Activated CD4-positive, alpha-beta memory T cell treated with anti-CD3 and anti-CD28 coated beads for 36 hours (primary cell): ENCODE results near the gene PTGDR2. TPM values are rescaled to one million over a fixed set of nuclear protein-coding genes. Genes with fewer than 3 reads are reported as not detected.

Source experiments
- CTCF ChIA-PET: fragments of 350-600 bp; sonication (Branson Sonifier 250); formaldehyde crosslinking; loops from one replicate; lab custom pipeline; 2021; ENCODE audit warnings: antibody characterized with exemption, inconsistent platforms; lab: Charles Lee
- POLR2A ChIA-PET: fragments of 350-600 bp; sonication (Branson Sonifier 250); formaldehyde crosslinking; loops from one replicate; lab custom pipeline; 2021; ENCODE audit warnings: antibody characterized with exemption; lab: Charles Lee
- DNase-seq: peaks from one replicate; pipeline ENCODE4 v3.0.0-alpha.2; 2020
- H3K27ac Mint-ChIP-seq: one replicate; pipeline ENCODE4 v1.8.0; 2021; ENCODE audit warnings: mixed read lengths
- H3K27me3 Mint-ChIP-seq: one replicate; pipeline ENCODE4 v1.8.0; 2021; ENCODE audit warnings: mixed read lengths
- H3K36me3 Mint-ChIP-seq: one replicate; pipeline ENCODE4 v1.8.0; 2021; ENCODE audit warnings: mixed read lengths
- H3K4me1 Mint-ChIP-seq: one replicate; pipeline ENCODE4 v1.8.0; 2021; ENCODE audit warnings: low read depth, mixed read lengths
- H3K4me3 Mint-ChIP-seq: one replicate; pipeline ENCODE4 v1.8.0; 2021; ENCODE audit warnings: mild to moderate bottlenecking, mixed read lengths
- H3K9me3 Mint-ChIP-seq: one replicate; pipeline ENCODE4 v1.8.0; 2021; ENCODE audit warnings: mixed read lengths
- intact Hi-C: fragments of 100-400 bp; cut with micrococcal nuclease; formaldehyde crosslinking; loops from one replicate; pipeline ENCODE4 v1.15.1; 2023
- total RNA-seq, 2 experiments: library from RNA; stranded (reverse); gene quantifications; one replicate each; pipeline ENCODE4 v1.2.3, GENCODE V29; 2021

PTGDR2 gene
- total RNA-seq, 2 experiments from 2014 or later = 0.33 to 0.36 TPM

GRCh38 chr11:60810569-60810968 is 45.2 kb downstream of the PTGDR2 start:
- no peaks in the 10 kb centered on the region for H3K36me3 Mint-ChIP-seq
- H3K4me1 Mint-ChIP-seq = no peaks in the 10 kb centered on the region
- H3K27ac Mint-ChIP-seq = no peak overlapping the region
- peaks cover 2% of the 10 kb centered on the region for H3K9me3 Mint-ChIP-seq
- POLR2A ChIA-PET = no interaction called here
- intact Hi-C loops = no loop called here
- CTCF ChIA-PET = no interaction called here
- H3K4me3 Mint-ChIP-seq = no peak overlapping the region
- no peak for DNase-seq
- H3K27me3 Mint-ChIP-seq = peaks cover 16% of the 10 kb centered on the region

- intact Hi-C loops = no loop called here
- ChIA-PET POLR2A (no interaction called here), CTCF (no interaction called here)
These were observed 45.6 kb downstream of the PTGDR2 start for GRCh38 chr11:60810151-60810550.

DNA sequence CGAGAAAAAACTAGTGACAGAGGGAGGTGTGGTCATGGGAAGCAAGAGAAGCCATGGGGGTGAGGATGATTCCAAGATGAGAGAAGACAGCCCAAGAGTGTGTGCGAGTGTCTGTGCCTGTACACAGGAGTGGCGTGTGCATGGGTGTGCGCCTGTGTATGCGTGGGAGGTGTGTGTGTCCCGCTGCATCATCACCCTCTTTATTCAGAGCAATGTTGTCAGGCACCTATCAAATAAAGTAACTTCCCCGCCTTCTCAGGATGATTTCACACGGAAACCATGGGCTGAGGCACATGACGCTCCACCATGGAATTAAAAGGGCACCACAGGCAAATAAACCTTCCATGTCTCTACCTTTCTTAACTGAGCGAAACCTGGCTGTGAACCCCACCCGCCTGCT is 46.1 kb downstream of the PTGDR2 start:
- Mint-ChIP-seq H3K27me3 (peaks cover 16% of the 10 kb centered on the region), H3K4me1 (no peaks in the 10 kb centered on the region), H3K36me3 (no peaks in the 10 kb centered on the region), H3K27ac (no peak overlapping the region), H3K9me3 (peaks cover 2% of the 10 kb centered on the region), H3K4me3 (no peak overlapping the region)
- intact Hi-C loops = no loop called here
- POLR2A ChIA-PET = no interaction called here
- CTCF ChIA-PET = no interaction called here
- no peak for DNase-seq

More at GRCh38 chr11:60810151-60810550, 45.6 kb downstream of the PTGDR2 start:
- no peak overlapping the region for H3K4me3 Mint-ChIP-seq
- H3K36me3 Mint-ChIP-seq = no peaks in the 10 kb centered on the region
- H3K9me3 Mint-ChIP-seq = peaks cover 2% of the 10 kb centered on the region
- H3K4me1 Mint-ChIP-seq = no peaks in the 10 kb centered on the region
- peaks cover 16% of the 10 kb centered on the region for H3K27me3 Mint-ChIP-seq
- no peak overlapping the region for H3K27ac Mint-ChIP-seq
- DNase-seq = no peak

- Mint-ChIP-seq H3K27ac (no peak overlapping the region), H3K4me1 (no peaks in the 10 kb centered on the region), H3K36me3 (no peaks in the 10 kb centered on the region), H3K27me3 (peaks cover 16% of the 10 kb centered on the region), H3K4me3 (no peak overlapping the region), H3K9me3 (peaks cover 2% of the 10 kb centered on the region)
- ChIA-PET POLR2A (no interaction called here), CTCF (no interaction called here)
- DNase-seq = no peak
- intact Hi-C loops = no loop called here
These were observed 46.5 kb downstream of the PTGDR2 start for GRCh38 chr11:60809249-60809648.

DNA sequence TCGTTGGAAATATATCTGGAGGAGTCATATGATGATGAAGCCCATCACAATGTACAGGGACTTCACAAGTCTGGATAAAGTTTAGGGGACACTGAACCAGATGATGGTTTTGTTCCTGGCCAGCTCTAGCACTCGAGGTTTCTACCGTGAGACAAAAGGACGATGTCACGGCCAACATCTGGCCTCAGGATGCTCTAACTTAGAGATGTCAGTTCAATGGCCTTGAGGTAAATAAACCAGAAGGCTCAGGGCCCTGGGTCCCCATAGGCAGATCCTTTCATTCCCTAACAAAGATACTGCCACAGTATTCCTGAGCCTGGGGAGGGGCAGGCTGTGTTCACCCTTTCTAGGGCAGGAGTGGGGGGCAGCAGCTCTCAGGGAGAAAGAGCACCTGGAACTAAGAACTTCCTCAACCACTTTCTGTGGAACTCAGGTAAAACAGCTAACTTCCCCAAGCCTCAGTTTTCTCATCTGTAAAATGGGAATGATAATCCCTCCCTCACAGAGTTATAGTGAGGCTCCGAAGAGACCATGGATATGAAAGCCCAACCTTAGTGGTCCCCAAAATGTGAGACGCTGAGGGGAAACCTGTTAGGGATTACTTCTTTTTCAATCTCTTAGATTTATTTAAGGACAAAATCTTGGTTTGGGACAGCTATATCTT is 52.3 kb downstream of the PTGDR2 start:
- Mint-ChIP-seq H3K4me3 (no peak overlapping the region), H3K27ac (no peak overlapping the region), H3K36me3 (no peaks in the 10 kb centered on the region), H3K27me3 (peaks cover 14% of the 10 kb centered on the region), H3K9me3 (no peaks in the 10 kb centered on the region), H3K4me1 (no peaks in the 10 kb centered on the region)
- ChIA-PET CTCF (interaction anchor here (1.3 kb wide), 1 partner anchor 28 kb away, joined by 3 read pairs; no protein-coding TSS in a partner anchor), POLR2A (no interaction called here)
- intact Hi-C loops = no loop called here
- DNase-seq = no peak

GRCh38 chr11:60801194-60801593 is 54.6 kb downstream of the PTGDR2 start:
- Mint-ChIP-seq H3K4me1 (no peaks in the 10 kb centered on the region), H3K27ac (no peak overlapping the region), H3K36me3 (no peaks in the 10 kb centered on the region), H3K27me3 (peaks cover 8% of the 10 kb centered on the region), H3K4me3 (no peak overlapping the region), H3K9me3 (no peaks in the 10 kb centered on the region)
- POLR2A ChIA-PET = no interaction called here
- CTCF ChIA-PET = interaction anchor here (2.6 kb wide), 1 partner anchor 26 kb away, joined by 8 read pairs; no protein-coding TSS in a partner anchor
- DNase-seq = no peak
- intact Hi-C loops = no loop called here

Other genes with a start within 250 kb of the PTGDR2 start
- gene MS4A8, start 156.3 kb downstream of the PTGDR2 start, total RNA-seq = not detected
- not detected for gene MS4A18, start 131.2 kb downstream of the PTGDR2 start, total RNA-seq
- not detected for gene MS4A15, start 99.1 kb downstream of the PTGDR2 start, total RNA-seq
- gene MS4A10, start 70.6 kb downstream of the PTGDR2 start, total RNA-seq = not detected
- 10 to 100 TPM; 40.6 to 42.1 TPM for gene CCDC86, start 13.8 kb downstream of the PTGDR2 start, total RNA-seq
- not detected for gene ZP1, start 11.6 kb upstream of the PTGDR2 start, total RNA-seq
- 100 to 1,000 TPM; 127 to 139 TPM for gene PRPF19, start 50.6 kb upstream of the PTGDR2 start, total RNA-seq
- gene TMEM109, start 58.2 kb upstream of the PTGDR2 start, total RNA-seq = 100 to 1,000 TPM; 101 to 106 TPM
- gene TMEM132A, start 68.5 kb upstream of the PTGDR2 start, total RNA-seq = 1 to 10 TPM; 3.3 to 5.7 TPM
- gene SLC15A3, start 96.2 kb upstream of the PTGDR2 start, total RNA-seq = 1 to 10 TPM; 1.3 to 1.8 TPM
- gene CD6, start 115.7 kb upstream of the PTGDR2 start, total RNA-seq = 100 to 1,000 TPM; 271 to 279 TPM
- 100 to 1,000 TPM; 302 to 306 TPM for gene CD5, start 246.5 kb upstream of the PTGDR2 start, total RNA-seq